ENCODE results near the gene PRKAA2.

Gene PRKAA2

GRCh38 chr1:56644919-56645676 lies at the start of gene PRKAA2 (continued):
- TF ChIP-seq ZNF600 (tag by site-specific recombination; IDR thresholded peaks at IDR 0.05) = no peak
- TF ChIP-seq KLF9 (tag by site-specific recombination; IDR thresholded peaks at IDR 0.05; ENCODE audit: low read depth) = no peak
- TF ChIP-seq ZNF624 (tag by site-specific recombination; IDR thresholded peaks at IDR 0.05) = no peak
- no peak; the same call in 1 of the 2 replicates for TF ChIP-seq ZEB2 (tag by site-specific recombination; IDR thresholded peaks at IDR 0.05)
- no peak for TF ChIP-seq ZBTB6 (tag by site-specific recombination; IDR thresholded peaks at IDR 0.05)
- no peak for TF ChIP-seq ZNF239 (tag by site-specific recombination; IDR thresholded peaks at IDR 0.05)
- TF ChIP-seq IKZF3 (tag by site-specific recombination; IDR thresholded peaks at IDR 0.05) = peak; percentile 59; the same call in 1 of the 2 replicates
- no peak for TF ChIP-seq ZNF677 (tag by site-specific recombination; IDR thresholded peaks at IDR 0.05)
- no peak for TF ChIP-seq ZNF214 (tag by site-specific recombination; IDR thresholded peaks at IDR 0.05; ENCODE audit: borderline replicate concordance)
- TF ChIP-seq ZNF169 (tag by site-specific recombination; IDR thresholded peaks at IDR 0.05) = no peak
- no peak for TF ChIP-seq EGR2 (tag by site-specific recombination; IDR thresholded peaks at IDR 0.05; ENCODE audit: low read depth)
- TF ChIP-seq ZNF266 (tag by site-specific recombination; IDR thresholded peaks at IDR 0.05; ENCODE audit: low read depth) = no peak
- TF ChIP-seq KLF7 (tag by site-specific recombination; IDR thresholded peaks at IDR 0.05; ENCODE audit: borderline replicate concordance) = peak; percentile 35; the same call in 1 of the 2 replicates
- TF ChIP-seq ZNF341 (tag by site-specific recombination; IDR thresholded peaks at IDR 0.05; ENCODE audit: low read depth) = peak; percentile 26; the same call in 1 of the 2 replicates
- no peak for TF ChIP-seq ZNF16 (tag by site-specific recombination; IDR thresholded peaks at IDR 0.05; ENCODE audit: low read depth)
- TF ChIP-seq ZNF555 (tag by site-specific recombination; conservative IDR thresholded peaks at IDR 0.05) = no peak
- no peak for TF ChIP-seq ZFP69B (tag by site-specific recombination; IDR thresholded peaks at IDR 0.05)
- 0 out of 2 replicates have a peak, but pooled peaks have one; percentile 33 for TF ChIP-seq ZBTB7A (tag by site-specific recombination; IDR thresholded peaks at IDR 0.05; ENCODE audit: low read depth)
- no peak for TF ChIP-seq ZNF707 (tag by site-specific recombination; IDR thresholded peaks at IDR 0.05)
- no peak for TF ChIP-seq ZBTB49 (tag by site-specific recombination; IDR thresholded peaks at IDR 0.05; ENCODE audit: low read depth)
- no peak for TF ChIP-seq ZNF146 (tag by site-specific recombination; IDR thresholded peaks at IDR 0.05)
- no peak for TF ChIP-seq ZNF747 (tag by site-specific recombination; IDR thresholded peaks at IDR 0.05)
- TF ChIP-seq KLF8 (tag by site-specific recombination; IDR thresholded peaks at IDR 0.05) = peak; percentile 69
- no peak for TF ChIP-seq ZNF416 (tag by site-specific recombination; IDR thresholded peaks at IDR 0.05)
- TF ChIP-seq ZNF560 (tag by site-specific recombination; IDR thresholded peaks at IDR 0.05; ENCODE audit: borderline replicate concordance) = no peak
- TF ChIP-seq ZNF426 (tag by site-specific recombination; IDR thresholded peaks at IDR 0.05) = no peak
- no peak for TF ChIP-seq ZNF629 (tag by site-specific recombination; IDR thresholded peaks at IDR 0.05)
- TF ChIP-seq ZNF48 (tag by site-specific recombination; IDR thresholded peaks at IDR 0.05) = no peak
- TF ChIP-seq ZNF362 (tag by site-specific recombination; IDR thresholded peaks at IDR 0.05) = no peak
- TF ChIP-seq ZNF223 (tag by site-specific recombination; IDR thresholded peaks at IDR 0.05) = no peak
- no peak for TF ChIP-seq ZNF26 (tag by site-specific recombination; IDR thresholded peaks at IDR 0.05)
- no peak for TF ChIP-seq ZNF404 (tag by site-specific recombination; IDR thresholded peaks at IDR 0.05)
- no peak; the same call in 1 of the 2 replicates for TF ChIP-seq WT1 (tag by site-specific recombination; IDR thresholded peaks at IDR 0.05)
- TF ChIP-seq ZNF692 (tag by site-specific recombination; IDR thresholded peaks at IDR 0.05) = no peak; the same call in 1 of the 2 replicates
